Thymus (tissue), 11 donors: ENCODE results near the gene MAP3K5. TPM values are rescaled to one million over a fixed set of nuclear protein-coding genes. Genes with fewer than 3 reads are reported as not detected.
"Not testable (repeated sequence)": the region's sequence is repeated elsewhere in the genome, so short reads cannot be mapped to it uniquely, and the experiment has no call there.

Experiments used
- DNase-seq, 9 donors: peaks; one replicate each; pipeline ENCODE4 v3.0.0-alpha.2; 2013; ENCODE audit warnings: low spot score in 9 of 9, low read depth in 6 of 9, missing footprints in 1 of 9
- H3K27ac ChIP-seq, 2 donors: one replicate each; pipeline ENCODE4 v1.5.1; 2013; ENCODE audit warnings: control low read depth in 1 of 2, low read depth in 1 of 2, low read length in 1 of 2, mild to moderate bottlenecking in 1 of 2, moderate library complexity in 1 of 2
- H3K27me3 ChIP-seq, 2 donors: one replicate each; pipeline ENCODE4 v1.5.1; 2013; ENCODE audit warnings: low read length in 1 of 2; ENCODE audit not compliant: control insufficient read depth in 2 of 2, insufficient read depth in 1 of 2
- H3K36me3 ChIP-seq, 2 donors: one replicate each; pipeline ENCODE4 v1.5.1; 2013; ENCODE audit warnings: low read length in 1 of 2, mild to moderate bottlenecking in 1 of 2, moderate library complexity in 1 of 2; ENCODE audit not compliant: control insufficient read depth in 2 of 2, insufficient read depth in 2 of 2
- H3K4me1 ChIP-seq, 2 donors: one replicate each; pipeline ENCODE4 v1.5.1; 2013; ENCODE audit warnings: low read length in 2 of 2; ENCODE audit not compliant: control insufficient read depth in 2 of 2, insufficient read depth in 2 of 2
- H3K4me3 ChIP-seq, 2 donors: one replicate each; pipeline ENCODE4 v1.5.1; 2013; ENCODE audit warnings: low read length in 2 of 2, control low read depth in 1 of 2, mild to moderate bottlenecking in 1 of 2
- H3K9me3 ChIP-seq, 2 donors: one replicate each; pipeline ENCODE4 v1.5.1; 2013; ENCODE audit warnings: low read length in 1 of 2, mild to moderate bottlenecking in 1 of 2; ENCODE audit not compliant: control insufficient read depth in 2 of 2, insufficient read depth in 1 of 2
- WGBS: extraction: QIAGEN DNeasy Blood & Tissue Kit; methylation state at CpG from one replicate; pipeline ENCODE4 v1.1.7; 2013; 5-methylcytosine and 5-hydroxymethylcytosine counted together
- polyA plus RNA-seq: library from polyadenylated mRNA; stranded (reverse); fragments of 200-250 nt; gene quantifications from one replicate; pipeline ENCODE4 v1.2.3, GENCODE V29; 2013
- total RNA-seq: library from RNA; stranded (reverse); fragments of 120-200 nt; gene quantifications from one replicate; pipeline ENCODE4 v1.2.4, GENCODE V29; 2013
- donor health status: healthy.

The MAP3K5 gene
- total and polyA plus RNA-seq, 2 donors, result 7.3 to 23.0 TPM

DNA sequence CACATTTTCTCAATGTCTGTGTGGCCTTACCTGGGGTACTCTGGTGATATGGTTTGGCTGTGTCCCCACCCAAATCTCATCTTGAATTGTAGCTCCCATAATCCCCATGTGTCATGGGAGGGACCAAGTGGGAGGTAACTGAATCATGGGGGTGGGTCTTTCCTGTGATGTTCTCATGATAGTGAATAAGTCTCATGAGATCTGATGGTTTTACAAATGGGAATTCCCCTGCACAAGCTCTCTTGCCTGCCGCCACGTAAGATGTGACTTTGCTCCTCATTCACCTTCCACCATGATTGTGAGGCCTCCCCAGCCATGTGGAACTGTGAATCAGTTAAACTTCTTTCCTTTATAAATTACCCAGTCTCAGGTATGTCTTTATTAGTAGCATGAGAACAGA lies 201.4 kb downstream of the MAP3K5 start:
- H3K27ac ChIP-seq, H3K27me3 ChIP-seq, H3K4me3 ChIP-seq, H3K4me1 ChIP-seq, DNase-seq, H3K9me3 ChIP-seq: not testable (repeated sequence)
- peaks cover 4 to 11% of the 10 kb centered on the region in 2 donors for H3K36me3 ChIP-seq
- 97% methylated on average over 2 of the region's 2 CpGs for WGBS

DNA sequence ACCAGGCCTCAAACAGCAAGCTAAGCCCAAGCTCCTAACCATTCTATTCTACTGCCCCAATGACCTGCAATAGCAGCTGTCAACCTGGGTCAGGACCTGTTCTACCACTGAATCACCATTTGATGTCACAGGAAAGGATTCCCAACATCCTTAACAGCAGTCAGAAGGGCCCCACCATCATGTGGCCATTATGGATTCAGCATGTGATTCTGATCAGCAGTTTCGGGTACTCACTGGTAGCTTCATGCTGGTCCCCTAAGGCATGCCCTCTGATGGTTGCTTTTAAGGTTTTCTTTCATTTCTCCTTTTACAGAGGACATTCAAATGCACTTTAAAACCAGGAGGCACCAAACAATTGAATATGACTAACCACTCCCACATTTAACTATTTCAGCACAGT lies 204.8 kb downstream of the MAP3K5 start:
- no peaks in the 10 kb centered on the region for H3K4me1 ChIP-seq
- peaks cover 4 to 11% of the 10 kb centered on the region in 2 donors for H3K36me3 ChIP-seq
- WGBS, result 100% methylated on average over 1 of the region's 1 CpG
- no peak for DNase-seq
- no peaks in the 10 kb centered on the region for H3K27me3 ChIP-seq
- H3K27ac ChIP-seq, result no peak overlapping the region
- no peak overlapping the region for H3K4me3 ChIP-seq
- no peaks in the 10 kb centered on the region for H3K9me3 ChIP-seq

DNA sequence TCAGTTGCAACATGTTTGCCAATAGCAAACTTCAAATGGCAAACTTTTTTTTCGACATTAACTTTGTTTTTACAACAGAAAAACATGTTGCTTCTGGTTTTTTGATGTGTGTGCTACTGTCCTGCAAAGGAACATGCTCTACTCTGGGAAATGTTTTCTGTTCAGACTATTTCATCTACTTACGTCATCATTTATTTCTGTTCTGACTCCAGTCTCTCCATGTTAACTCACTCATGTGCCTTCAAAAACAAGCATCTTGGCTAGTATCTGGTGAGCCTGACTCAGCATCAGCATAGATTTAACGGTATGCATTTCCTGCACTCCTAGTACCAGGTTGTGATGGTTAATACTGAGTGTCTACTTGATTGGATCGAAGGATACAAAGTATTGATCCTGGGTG lies 206.0 kb downstream of the MAP3K5 start:
- peaks cover 0 to 7% of the 10 kb centered on the region in 2 donors for H3K36me3 ChIP-seq

DNA sequence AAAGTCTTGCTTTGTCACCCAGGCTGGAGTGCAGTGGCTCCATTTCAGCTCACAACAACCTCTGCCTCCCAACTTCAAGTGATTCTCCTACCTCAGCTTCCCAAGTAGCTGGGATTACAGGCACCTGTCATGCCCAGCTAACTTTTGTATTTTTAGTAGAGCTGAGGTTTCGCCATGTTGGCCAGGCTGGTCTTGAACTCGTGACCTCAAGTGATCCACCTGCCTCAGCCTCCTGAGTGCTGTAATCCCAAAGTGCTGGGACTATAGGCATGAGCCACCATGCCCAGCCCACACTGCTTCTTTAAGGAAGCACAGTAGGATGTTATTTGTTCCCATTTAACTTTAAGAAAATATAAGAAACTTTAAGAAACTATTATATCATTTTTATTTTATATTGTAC lies 206.8 kb downstream of the MAP3K5 start:
- WGBS, result 98% methylated on average over 2 of the region's 2 CpGs
- H3K4me1 ChIP-seq, H3K4me3 ChIP-seq, H3K36me3 ChIP-seq, H3K27me3 ChIP-seq, DNase-seq, H3K27ac ChIP-seq, H3K9me3 ChIP-seq: not testable (repeated sequence)

More for the DNA sequence above, 206.0 kb downstream of the MAP3K5 start:
- Histone ChIP-seq H3K27me3 (no peaks in the 10 kb centered on the region), H3K4me3 (no peak overlapping the region), H3K9me3 (no peaks in the 10 kb centered on the region), H3K27ac (no peak overlapping the region), H3K4me1 (no peaks in the 10 kb centered on the region)
- DNase-seq, result no peak
- WGBS, result 67% methylated on average over 4 of the region's 4 CpGs

DNA sequence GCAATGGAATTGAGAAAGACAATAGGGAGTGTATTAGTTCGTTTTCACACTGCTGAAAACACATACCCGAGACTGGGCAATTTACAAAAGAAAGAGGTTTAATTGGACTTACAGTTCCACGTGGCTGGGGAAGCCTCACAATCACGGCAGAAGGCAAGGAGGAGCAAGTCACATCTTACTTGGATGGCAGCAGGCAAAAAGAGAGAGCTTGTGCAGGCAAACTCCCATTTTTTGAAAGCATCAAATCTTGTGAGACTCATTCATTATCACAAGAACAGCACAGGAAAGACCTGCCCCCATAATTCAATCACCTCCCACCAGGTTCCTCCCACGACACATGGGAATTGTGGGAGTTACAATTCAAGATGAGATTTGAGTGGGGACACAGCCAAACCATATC lies 208.0 kb downstream of the MAP3K5 start:
- WGBS, result 98% methylated on average over 5 of the region's 5 CpGs
- DNase-seq, H3K27me3 ChIP-seq, H3K27ac ChIP-seq, H3K36me3 ChIP-seq, H3K4me1 ChIP-seq, H3K9me3 ChIP-seq, H3K4me3 ChIP-seq: not testable (repeated sequence)

DNA sequence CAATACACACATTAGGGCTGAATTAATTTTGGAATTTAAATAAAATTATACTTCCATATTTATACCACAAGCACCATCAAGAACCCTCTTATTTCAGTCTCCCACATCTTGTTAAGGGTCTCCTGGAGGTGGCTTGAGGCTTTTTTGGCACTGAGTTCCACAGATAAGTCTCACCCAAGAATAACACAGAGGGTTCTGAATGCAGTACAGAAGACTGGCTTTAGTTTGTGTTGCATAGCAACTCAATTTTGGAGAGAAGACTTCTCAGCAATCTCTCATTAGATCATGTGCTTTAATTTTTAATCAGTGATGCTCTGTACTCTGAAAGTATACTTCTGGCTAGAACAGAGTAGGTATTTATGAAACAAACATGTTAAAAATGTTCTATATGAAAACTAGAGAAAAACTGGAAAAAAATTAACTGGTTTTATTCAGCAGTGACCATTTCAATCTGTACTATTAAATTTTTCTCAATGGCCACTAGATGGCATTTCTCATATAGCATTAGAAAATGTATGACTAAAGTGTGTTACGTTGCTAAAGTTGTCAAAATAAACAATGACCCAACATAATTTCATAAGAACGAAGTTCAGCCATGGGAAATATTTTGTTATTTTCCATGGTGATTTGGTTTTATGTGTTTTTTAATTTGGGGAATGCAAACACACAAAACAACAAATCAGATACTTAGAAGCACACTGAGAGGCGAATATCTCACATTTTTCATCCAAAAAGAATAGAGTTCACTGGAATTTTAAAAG lies 209.4 kb downstream of the MAP3K5 start:
- H3K4me3 ChIP-seq, result no peak overlapping the region
- 60% methylated on average over 3 of the region's 3 CpGs for WGBS
- H3K36me3 ChIP-seq, result no peaks in the 10 kb centered on the region
- no peak overlapping the region for H3K27ac ChIP-seq
- DNase-seq, result no peak
- no peaks in the 10 kb centered on the region for H3K4me1 ChIP-seq
- no peaks in the 10 kb centered on the region for H3K27me3 ChIP-seq
- H3K9me3 ChIP-seq, result no peaks in the 10 kb centered on the region

DNA sequence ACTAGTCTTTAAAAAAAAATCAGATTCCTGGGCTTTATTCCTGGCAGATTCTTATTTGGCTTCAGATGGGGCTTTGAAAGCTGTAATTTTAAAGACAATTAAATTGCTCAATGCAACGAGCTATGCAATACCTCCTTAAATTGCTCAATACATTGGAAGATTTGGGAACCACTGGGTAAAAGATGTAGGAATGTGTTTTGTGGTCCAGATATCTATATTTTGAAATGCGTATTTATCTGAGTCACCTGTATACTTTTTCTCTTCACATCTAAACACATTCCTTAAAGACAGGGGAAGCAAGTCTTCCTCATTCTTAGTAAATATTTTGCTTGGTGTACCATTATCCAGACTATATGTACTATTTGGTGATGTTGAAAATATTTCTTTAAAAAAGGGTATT lies 212.5 kb downstream of the MAP3K5 start:
- H3K27ac ChIP-seq, result no peak overlapping the region
- no peaks in the 10 kb centered on the region for H3K4me1 ChIP-seq
- no peak overlapping the region for H3K4me3 ChIP-seq
- H3K9me3 ChIP-seq, result no peaks in the 10 kb centered on the region
- H3K36me3 ChIP-seq, result peaks cover 0 to 3% of the 10 kb centered on the region in 2 donors
- H3K27me3 ChIP-seq, result no peaks in the 10 kb centered on the region
- 97% methylated on average over 2 of the region's 2 CpGs for WGBS
- DNase-seq, result no peak

DNA sequence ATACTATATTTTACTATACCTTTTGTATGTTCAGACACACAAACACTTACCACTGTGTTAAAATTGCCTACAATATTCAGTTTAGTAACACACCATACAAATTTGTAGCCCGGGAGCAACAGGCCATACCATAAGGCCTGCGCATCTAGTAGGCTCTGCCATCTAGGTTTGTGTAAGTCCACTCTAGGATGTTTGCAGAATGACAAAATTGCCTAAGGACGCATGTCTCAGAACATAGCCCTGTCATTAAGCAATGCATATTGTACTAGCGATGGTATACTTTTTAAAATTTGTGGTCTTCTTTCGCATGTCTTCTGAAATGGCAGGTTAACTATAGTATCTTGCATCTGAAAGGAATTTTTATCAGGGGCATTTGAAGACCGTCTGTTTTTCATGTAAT lies 215.5 kb downstream of the MAP3K5 start:
- Histone ChIP-seq H3K4me1 (no peaks in the 10 kb centered on the region), H3K9me3 (no peaks in the 10 kb centered on the region), H3K36me3 (peaks cover 0 to 3% of the 10 kb centered on the region in 2 donors), H3K27ac (no peak overlapping the region), H3K27me3 (no peaks in the 10 kb centered on the region), H3K4me3 (no peak overlapping the region)
- WGBS, result 89% methylated on average over 6 of the region's 6 CpGs
- DNase-seq, result no peak

DNA sequence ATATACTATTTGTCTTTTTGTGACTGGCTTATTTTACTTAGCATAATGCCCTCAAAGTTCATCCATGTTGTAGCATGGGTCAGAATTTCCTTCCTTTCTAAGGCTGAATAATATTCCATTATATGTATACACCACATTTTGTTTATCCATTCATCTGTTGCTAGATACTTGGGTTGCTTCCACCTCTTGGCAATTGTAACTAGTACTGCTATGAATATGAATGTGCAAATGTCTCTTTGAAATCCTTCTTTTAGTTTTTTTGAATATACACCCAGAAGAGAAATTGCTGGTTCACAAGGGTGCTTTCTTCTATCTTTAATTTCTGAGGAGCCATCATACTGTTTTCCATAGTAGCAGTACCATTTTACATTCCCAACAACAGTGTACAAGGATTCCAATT lies 220.8 kb downstream of the MAP3K5 start:
- Histone ChIP-seq H3K27me3 (no peaks in the 10 kb centered on the region), H3K4me3 (no peak overlapping the region), H3K9me3 (peaks cover 0 to 6% of the 10 kb centered on the region in 2 donors), H3K27ac (no peak overlapping the region), H3K4me1 (no peaks in the 10 kb centered on the region), H3K36me3 (no peaks in the 10 kb centered on the region)
- DNase-seq, result no peak
